H1 (cell line): ENCODE data around the gene ERH. TPM values are rescaled to one million over a fixed set of nuclear protein-coding genes. Genes with fewer than 3 reads are reported as not detected.

Source experiments
- HDAC2 ChIP-seq, 2 experiments: fragments of 300-600 bp in 1 of 2; sonication (generic) in 1 of 2; IDR thresholded peaks; 2 replicates each; pipeline ENCODE4 v1.6.1; 2011 to 2012; ENCODE audit warnings: low read depth in 2 of 2, low read length in 2 of 2, mild to moderate bottlenecking in 2 of 2, moderate library complexity in 2 of 2, borderline replicate concordance in 1 of 2, inconsistent platforms in 1 of 2
- polyA plus RNA-seq, 7 experiments: library from polyadenylated mRNA; depleted of rRNA in 3 of 7; stranded (reverse) in 5 of 7; unstranded in 2 of 7; fragments of >200 nt in 5 of 7; fragments of 200-250 nt in 2 of 7; gene quantifications; 1 replicate in 5 of 7; 2 replicates in 1 of 7; 4 replicates in 1 of 7; pipeline versions ENCODE4 v1.2.1 to v1.2.3, GENCODE V29; 2011 to 2013; ENCODE audit warnings: missing spikeins in 2 of 7, mixed read lengths in 2 of 7
- total RNA-seq: library from RNA; stranded (reverse); fragmentation: NEBNext Ultra II Directional; extraction: Animal tissue kit (Norgen Biotek cat#: 25700); gene quantifications from 2 replicates; pipeline ENCODE4 v1.2.1, GENCODE V29; 2021

Gene ERH
- total and polyA plus RNA-seq, 2 of the 8 experiments (the other 6 are each of a cell fraction or from before 2014, with no cell fraction given) = 329 to 454 TPM

- no peak for TF ChIP-seq HDAC2 (IDR thresholded peaks at IDR 0.05; ENCODE audit: borderline replicate concordance in 1 of 2, low read depth in 2 of 2, low read length in 2 of 2)
Observed at GRCh38 chr14:69401841-69402240, 3.7 kb upstream of the ERH start (continued).
